Esophagus squamous epithelium (tissue), 4 donors: ENCODE data around the gene ALOX15B.

ENCODE experiments used
- CTCF ChIP-seq, 6 experiments: fragments of 450-650 bp in 4 of 6; fragments of 200-600 bp in 2 of 6; sonication (generic) in 2 of 6; IDR thresholded peaks; one replicate each; pipeline ENCODE4 v1.5.1; 2016 to 2019; ENCODE audit warnings: antibody characterized with exemption in 6 of 6, mild to moderate bottlenecking in 4 of 6, moderate library complexity in 4 of 6
- POLR2A ChIP-seq, 4 donors: fragments of 450-650 bp; IDR thresholded peaks; one replicate each; pipeline ENCODE4 v1.6.1; 2017; ENCODE audit warnings: antibody characterized with exemption in 4 of 4, mild to moderate bottlenecking in 4 of 4, moderate library complexity in 3 of 4

- TF ChIP-seq POLR2A (IDR thresholded peaks at IDR 0.05) (no peak), CTCF (IDR thresholded peaks at IDR 0.05) (no peak)
Observed at GRCh38 chr17:8080799-8081219, 42.0 kb downstream of the ALOX15B start.
